GM18517 (cell line): ENCODE results near the gene EGR4.

Source experiments
- ATAC-seq: cut with Tn5 transposase; IDR thresholded peaks from one replicate; pipeline ENCODE4 v1.9.1; 2021; ENCODE audit warnings: mild to moderate bottlenecking, moderate library complexity; ENCODE audit not compliant: unreplicated experiment

The EGR4 gene

GRCh38 chr2:73293534-73294171, at the start of gene EGR4:
Gene EGR4 (minus strand): TSS chr2:73293548. CDS start chr2:73293317, 231 bp downstream.
- ATAC-seq, result peak; percentile 94

DNA sequence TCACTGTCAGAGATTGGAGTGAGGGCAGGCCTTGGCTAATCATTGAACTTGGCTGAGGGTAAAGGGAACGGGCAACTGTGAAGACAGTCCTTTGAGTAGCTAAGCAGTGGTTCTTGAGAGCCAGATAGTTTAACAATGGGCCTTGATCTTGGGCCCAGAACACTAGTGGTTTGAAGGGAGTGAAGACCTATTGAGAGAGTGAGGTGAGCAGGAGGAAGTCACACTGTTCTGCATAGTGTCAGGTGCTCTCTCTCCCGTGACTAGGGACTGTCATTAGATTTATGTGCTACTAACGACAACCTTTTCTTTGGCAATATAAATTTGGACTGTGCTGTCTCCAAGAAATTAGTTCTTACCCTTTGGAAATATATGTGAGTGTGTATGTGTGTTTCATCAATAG, 47.7 kb upstream of the EGR4 start:
- no peak for ATAC-seq

DNA sequence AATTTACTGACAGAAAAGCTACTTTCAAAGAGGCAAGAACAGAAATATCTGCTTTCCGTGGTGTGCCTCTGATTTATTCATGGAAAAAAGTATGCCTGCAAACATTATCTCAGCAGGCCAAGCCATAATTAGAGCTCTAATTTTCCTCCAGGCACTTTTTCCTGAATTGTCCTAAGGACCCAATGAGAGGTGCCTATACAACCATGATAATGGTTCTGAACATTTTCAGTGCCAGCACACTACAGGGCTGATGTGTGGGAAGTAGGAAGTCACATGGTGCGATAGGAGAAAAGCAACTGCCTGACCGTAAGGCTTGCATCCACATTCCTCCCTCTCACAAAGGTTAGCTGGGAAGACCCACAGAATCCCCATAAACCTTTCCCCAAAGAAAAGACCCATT, 45.9 kb upstream of the EGR4 start:
- ATAC-seq, result no peak

DNA sequence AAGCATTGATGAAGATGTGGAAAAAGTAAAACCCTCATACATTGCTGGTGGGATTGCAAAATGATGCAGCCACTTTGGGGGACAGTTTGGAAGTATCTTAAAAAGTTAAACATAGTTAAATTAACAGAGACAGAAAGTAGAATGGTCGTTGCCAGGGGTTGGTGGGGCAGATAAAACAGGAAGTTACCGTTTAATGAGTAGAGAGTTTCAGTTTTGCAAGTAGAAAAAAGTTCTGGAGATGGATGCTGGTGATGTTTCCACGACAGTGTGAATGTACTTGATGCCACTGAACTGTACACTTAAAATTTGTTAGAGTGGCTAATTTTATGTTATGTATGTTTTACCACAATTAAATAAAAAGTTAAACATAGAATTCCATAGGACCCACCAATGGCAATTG, 44.5 kb upstream of the EGR4 start:
- no peak for ATAC-seq

GRCh38 chr2:73334620-73335019, 41.3 kb upstream of the EGR4 start:
- ATAC-seq, result no peak

DNA sequence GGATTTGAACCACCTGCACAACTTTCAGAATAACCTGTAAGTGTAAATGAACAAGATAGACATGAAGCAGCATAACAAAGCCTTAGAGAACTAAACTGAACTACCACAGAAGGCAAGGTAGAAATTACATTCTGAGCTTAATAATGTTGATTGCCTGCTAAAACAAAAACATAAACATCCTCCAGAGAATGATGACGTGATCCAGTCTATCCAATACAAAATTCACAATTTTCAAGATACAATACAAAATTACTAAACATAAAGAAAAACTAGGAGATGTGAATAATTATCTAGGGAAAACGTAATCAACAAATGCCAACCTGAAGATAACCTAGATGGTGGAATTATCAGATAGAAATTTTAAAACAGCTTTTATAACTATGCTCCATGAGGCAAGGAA, 40.7 kb upstream of the EGR4 start:
- ATAC-seq, result no peak

GRCh38 chr2:73333564-73333963, 40.2 kb upstream of the EGR4 start:
- ATAC-seq, result no peak

GRCh38 chr2:73324126-73324725, 30.9 kb upstream of the EGR4 start:
- ATAC-seq, result no peak

GRCh38 chr2:73323551-73323950, 30.2 kb upstream of the EGR4 start:
- no peak for ATAC-seq

DNA sequence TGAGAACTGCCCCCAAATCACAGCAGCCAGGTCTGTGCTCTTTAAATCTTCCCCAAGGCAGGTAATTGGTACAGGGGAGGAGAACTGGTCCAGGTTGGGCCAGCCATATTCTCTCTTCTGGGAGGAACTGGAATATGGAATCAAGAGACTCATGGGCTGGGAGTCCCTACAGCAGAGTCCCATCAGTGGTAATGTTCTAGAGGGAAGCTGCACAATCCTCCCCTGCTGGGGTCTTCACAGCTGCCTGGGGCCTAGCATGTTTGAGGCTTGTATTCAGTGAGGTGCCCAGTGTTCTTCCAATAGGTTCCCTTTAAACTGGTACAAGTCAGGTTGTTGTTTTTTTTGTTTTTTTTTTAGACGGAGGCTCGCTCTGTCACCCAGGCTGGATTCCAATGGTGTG, 21.1 kb upstream of the EGR4 start:
- no peak for ATAC-seq

DNA sequence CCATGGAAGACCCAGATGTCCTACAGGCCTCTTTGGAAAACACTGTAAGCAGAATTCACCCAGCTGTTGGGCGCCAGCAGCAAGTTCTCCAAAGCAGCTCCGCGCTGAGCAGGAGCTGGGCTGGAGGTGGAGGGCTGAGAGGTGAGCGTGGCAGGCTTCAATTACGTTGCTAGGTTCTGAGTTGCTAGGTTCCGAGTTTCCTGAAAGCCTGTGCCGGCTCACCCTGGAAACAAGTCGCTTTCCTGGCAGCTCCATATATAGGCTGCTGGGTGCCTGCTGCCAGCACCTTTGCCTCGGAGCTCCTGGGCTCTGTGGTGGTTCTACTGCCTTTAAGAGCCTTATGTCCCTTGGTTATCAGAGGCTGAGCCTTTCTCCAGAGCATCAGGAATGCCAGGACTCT, 14.4 kb upstream of the EGR4 start:
- ATAC-seq, result no peak

DNA sequence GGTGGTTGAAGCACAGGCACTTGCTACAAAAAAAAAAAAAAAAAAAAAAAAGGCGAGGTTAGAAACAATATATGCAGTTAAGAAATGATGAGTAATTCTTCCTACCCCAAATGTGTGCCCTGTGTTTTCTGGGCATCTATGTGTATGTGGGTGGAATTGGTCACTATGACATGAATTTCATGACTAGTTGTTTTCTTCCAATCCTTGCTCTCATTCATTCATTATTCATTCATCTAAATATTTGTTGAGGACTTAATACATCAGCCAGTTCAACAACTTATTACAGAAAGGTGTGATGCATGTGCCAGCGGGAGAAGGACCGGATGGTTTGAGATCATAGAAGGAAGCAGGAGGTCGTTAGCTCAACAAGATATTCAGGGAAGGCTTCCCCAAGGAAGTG, 8.3 kb upstream of the EGR4 start:
- no peak for ATAC-seq

- no peak for ATAC-seq
These were observed 7.6 kb upstream of the EGR4 start for GRCh38 chr2:73300926-73301325.

GRCh38 chr2:73297586-73297985, 4.2 kb upstream of the EGR4 start:
- ATAC-seq, result no peak

DNA sequence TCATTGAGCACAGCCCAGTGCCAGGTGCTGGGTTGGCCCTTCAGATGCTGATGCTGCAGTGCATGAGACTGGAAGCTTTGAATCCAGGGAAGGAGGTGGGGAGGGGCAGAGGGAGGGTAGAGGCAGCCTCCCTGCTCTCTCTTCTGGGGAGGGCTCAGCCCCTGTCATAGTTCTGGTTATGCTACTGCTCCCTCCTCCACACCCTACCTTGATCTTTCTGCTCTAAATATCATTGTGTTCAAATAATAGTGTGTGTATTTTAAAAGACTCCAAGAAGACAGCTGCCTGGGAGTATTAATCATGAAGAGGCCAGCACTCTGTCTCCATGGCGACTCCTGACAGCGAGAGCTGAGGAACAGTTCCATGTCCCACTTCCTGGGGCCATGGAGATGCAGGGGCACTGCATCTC, 3.8 kb upstream of the EGR4 start:
- no peak for ATAC-seq

- ATAC-seq, result no peak
These were observed 2.5 kb upstream of the EGR4 start for GRCh38 chr2:73295751-73296400.

DNA sequence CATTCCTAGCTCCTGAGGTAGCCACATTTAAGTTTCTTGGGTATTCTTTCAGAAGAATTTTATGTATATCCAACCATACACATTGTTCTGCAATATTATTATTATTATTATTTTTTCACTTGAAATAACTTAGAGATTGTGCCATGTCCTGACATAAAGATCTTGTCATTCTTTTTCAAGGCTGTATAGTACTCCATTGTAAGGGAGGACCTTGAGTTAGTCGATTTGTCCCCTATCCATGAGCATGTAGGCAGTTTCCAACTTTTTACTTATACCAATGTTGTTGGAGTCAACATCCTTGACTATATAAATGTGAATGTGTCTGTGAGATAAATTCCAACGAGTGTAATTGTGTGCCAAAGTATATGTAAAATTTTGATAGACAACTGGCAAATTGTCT, 891 bp upstream of the EGR4 start:
- ATAC-seq, result no peak

DNA sequence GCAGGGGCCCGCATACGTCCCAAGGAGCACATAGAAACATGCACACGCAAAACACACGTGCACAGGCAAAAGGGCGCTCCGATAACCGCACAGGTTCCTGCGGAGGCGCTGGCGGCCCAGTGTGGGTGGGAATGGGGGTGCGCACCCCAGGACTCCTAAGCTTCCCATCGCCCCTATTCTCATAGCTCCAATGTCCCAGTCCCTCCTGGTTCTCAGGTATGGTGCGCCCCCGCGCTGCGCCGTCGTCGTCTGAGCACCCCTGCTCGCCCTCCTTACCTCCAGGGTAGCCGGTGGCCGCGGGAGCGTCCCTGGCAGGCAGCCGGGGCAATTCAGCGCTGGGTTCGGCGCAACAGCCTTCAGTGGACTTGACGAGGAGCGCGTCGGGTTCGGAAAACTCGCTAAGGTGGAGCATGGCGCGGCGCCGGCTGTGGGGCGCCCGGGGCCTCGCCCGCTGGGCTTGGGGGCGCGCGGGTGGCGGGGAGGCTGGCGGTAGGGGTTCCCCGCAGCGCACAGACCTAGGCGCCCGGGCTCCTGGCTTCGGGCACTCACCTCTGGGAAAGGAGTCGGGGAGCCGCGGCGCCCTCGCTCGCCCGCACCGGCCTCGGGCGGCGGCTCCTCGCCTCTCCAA, 328 bp downstream of the EGR4 start:
- no peak for ATAC-seq

DNA sequence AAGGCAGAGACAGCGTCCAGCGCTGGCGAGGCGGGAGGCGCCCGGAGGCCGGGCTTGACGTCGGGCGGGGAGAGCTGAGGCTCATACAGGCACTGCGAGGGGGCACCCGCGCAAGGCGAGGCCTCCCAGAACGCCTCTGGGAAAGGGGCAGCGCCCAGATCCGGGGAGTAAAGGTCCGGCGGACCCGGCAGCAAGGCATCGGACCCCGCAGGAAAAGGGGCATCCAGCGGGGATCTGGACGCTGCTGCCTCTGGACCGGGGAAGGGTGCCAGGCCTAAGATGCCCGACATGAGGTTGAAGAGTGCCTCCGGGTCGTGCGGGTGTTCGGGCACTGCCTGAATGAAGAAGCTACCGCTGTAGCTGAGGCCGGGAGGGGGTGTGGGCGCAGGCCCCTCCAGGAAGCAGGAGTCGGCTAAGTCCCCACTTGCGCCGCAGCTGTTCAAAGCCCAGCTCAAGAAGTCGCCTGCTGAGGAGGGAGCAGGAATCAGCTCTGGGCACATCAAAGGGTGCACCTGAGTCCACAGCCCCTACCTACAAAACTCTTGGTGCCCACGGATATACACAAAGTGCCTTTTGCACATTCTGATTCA, 937 bp downstream of the EGR4 start:
- no peak for ATAC-seq

DNA sequence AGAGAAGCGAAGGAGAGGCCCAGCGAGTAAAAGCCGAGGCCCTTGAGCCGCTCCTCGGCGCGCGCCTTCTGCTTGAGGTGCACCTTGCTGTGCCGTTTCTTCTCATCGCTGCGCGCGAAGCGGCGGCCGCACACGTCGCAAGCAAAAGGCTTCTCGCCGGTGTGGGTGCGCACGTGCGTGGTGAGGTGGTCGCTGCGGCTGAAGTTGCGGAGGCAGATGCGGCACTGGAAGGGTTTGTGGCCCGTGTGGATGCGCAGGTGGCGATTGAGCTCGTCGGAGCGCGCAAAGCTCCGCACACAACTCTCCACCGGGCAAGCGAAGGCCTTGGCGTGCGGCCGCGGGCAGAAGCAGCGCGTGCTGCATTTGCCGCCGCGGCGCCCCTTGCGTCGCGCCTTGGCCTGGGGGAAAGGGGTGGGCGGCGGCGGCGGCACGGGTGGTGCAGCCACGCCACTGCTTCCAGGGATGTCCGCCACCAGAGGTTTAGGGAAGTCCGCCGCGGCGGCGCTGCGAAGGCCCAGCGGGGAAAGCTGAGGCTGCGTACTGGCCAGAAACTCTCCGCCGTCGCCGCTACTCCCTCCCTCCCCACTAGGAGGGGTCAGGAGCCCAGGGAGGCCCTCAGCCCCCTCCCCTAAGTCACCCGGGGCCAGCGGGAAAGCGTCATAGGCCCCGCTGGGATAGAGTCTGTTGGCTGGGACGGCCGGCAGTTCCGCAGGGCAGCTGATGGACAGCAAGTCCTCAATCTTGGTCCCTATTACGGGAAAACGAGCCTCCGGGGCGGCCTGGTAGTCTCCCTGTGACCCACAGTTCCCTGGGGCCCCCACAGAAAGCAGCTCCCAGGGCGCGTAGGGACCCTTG, 1.7 kb downstream of the EGR4 start:
- ATAC-seq, result no peak

- no peak for ATAC-seq
These were observed 2.3 kb downstream of the EGR4 start for GRCh38 chr2:73291093-73291460.
